Left renal pelvis (tissue), 4 donors: ENCODE measurements around the gene TAT. TPM values are rescaled to one million over a fixed set of nuclear protein-coding genes. Genes with fewer than 3 reads are reported as not detected.
"Not testable (repeated sequence)": the region's sequence is repeated elsewhere in the genome, so short reads cannot be mapped to it uniquely, and the experiment has no call there.

Source experiments
- DNase-seq, 4 donors: peaks; one replicate each; pipeline ENCODE4 v3.0.0-alpha.2; 2013; ENCODE audit warnings: low read depth in 4 of 4, low spot score in 3 of 4
- polyA plus RNA-seq, 4 donors: library from polyadenylated mRNA; unstranded; fragments of 120-200 nt; gene quantifications; one replicate each; pipeline ENCODE4 v1.2.1, GENCODE V29; 2013; ENCODE audit not compliant: insufficient read length in 4 of 4

Gene TAT
- polyA plus RNA-seq: under 1 TPM; 0.05 to 0.19 (median 0.08) TPM

DNA sequence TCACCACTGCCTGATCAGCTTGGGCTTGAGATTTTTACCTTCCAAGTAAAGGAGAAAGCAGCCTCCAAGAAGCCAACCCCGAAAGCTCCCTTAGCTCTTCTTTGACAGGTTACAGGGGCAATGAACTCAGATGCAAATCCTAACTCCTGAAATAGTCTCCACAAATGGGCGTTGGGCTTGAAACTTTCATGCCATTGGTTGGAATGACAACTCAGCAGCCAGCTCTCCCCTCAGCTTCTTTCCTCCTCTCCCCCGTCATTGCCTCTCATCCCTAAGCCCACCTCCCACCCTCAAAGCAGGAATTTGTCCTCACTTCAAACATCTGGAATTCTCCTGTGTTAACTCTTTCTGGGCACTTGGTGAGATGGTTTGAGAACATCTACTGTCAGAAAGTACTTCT lies at the start of gene TAT:
TAT (minus strand) TSS at position 122 of the 400 bp plus-strand sequence. CDS start 677 bp downstream, outside the sequence.
- DNase-seq: no peak

DNA sequence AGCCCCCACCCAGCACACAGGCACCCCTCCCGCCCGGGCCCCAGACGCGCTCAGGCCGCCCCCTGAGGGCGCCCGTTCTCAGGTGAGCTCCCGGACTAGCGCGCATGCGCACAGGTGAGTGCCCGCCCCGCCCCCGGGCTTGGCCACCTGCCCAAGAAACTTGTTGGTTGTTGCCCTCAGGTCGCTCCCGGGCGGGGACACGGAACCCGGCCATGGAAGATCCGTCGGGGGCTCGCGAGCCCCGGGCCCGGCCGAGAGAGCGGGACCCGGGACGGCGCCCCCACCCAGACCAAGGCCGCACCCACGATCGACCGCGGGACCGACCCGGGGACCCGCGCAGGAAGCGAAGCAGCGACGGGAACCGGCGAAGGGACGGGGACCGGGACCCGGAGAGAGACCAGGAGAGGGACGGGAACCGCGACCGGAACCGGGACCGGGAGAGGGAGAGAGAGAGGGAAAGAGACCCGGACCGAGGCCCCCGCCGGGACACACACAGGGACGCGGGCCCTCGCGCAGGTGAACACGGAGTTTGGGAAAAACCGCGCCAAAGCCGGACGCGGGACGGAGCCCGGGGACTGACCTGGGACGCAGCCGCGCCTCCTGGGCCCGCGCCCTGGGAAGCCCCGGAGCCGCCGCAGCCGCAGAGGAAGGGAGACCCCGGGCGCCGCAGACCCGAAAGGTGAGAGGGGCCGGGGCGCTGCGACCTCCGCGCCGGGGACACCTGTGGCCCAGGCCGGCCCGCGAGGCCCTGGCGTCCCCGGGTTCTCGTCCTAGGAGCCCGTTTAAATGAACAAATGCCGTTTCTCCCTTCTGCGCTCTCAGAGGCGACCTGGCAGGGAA lies 49.3 kb upstream of the TAT start, which contains the start of gene MARVELD3:
MARVELD3 (plus strand) TSS at position 167 of the 840 bp plus-strand sequence; CDS start at position 213, 46 bp downstream.
- DNase-seq: no peak

- DNase-seq: no peak
Observed at GRCh38 chr16:71625113-71625850, 48.4 kb upstream of the TAT start.

DNA sequence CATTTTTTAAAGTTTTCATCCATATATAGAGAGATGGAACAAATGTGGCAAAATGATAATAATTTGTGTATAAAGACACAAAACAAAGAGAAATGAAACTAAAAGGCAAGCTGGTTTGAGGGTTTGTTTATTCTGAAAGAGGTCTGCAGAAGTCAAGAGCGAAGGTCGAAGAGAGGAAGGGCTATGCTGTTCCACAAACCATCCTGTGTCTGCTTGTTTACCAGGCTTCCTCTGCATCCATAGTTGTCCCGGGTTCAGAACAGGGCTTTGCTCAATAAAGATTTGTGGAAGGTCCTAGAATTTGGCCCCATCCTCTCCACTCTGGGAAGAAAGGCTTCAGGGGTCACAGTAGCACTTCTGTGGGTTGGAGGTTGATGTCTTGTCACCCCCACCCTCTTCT lies 46.7 kb upstream of the TAT start:
- no peak for DNase-seq

DNA sequence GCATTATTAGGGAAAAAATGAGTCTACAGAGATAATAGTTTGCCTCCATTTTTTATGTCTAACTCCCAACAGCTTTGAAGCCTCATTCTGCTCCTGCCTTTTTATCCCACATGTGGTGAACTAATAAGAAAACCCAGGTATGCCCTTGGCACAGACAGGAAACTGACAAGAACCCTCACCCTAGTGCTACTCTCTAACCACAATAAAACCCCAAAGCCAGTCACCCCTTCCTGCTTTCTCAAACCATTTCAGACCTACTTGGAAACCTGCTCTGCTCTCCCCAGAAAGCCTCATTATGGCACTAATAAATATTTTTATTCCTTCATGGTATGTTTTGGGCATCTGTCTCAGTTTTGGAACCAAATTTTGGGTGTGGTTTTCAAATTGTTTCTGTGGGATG lies 45.2 kb upstream of the TAT start:
- no peak for DNase-seq

GRCh38 chr16:71618429-71618828 lies 41.5 kb upstream of the TAT start:
- DNase-seq: no peak

GRCh38 chr16:71614956-71615355 lies 38.1 kb upstream of the TAT start:
- not testable (repeated sequence) for DNase-seq

DNA sequence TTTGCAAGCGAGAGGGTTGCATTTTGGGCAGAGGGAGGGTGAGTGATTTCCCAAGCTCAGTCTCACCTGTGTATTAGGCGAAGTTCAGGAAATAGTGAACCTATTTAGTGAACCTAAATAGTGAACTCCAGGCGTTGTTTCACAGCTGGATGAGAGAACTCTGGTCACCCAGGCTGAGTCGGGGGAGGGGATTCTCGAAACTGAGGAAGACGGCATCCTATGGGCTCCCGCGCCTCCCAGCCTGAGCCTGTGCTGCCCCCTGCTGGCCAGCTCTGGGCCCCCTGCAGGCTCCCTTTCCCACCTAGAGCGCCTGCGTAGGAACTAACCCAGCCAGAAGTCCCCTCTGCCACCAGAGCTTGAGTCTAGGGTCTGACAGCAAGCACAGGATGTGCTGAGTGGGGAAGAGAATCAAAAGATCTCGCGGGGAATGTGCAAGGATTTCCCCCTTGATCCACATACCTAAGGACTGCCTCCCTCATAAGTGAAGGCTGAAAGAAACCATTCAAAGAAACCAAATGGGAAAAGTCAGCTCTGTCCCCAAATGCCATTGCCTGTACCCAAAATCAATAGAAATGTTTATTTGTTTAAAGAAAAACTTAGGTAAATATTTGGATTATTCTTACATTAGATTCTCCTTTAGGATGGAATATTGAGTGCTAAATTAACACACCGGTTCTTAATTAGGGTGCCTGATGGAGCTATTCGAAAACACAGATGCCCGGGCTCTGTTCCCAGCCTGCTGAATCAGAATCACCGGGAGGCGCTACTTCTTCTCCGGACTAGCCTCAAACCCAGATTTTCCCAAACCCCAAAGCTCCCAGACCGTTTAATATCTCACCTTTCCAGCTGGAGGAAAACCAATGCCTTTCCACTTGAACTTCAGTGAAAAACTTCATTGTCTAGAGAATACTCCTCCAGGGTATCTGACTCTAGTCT lies 34.3 kb upstream of the TAT start:
- peak in 2 of 4 donors; percentile 21 to 51 for DNase-seq

GRCh38 chr16:71610447-71610846 lies 33.6 kb upstream of the TAT start:
- no peak for DNase-seq

DNA sequence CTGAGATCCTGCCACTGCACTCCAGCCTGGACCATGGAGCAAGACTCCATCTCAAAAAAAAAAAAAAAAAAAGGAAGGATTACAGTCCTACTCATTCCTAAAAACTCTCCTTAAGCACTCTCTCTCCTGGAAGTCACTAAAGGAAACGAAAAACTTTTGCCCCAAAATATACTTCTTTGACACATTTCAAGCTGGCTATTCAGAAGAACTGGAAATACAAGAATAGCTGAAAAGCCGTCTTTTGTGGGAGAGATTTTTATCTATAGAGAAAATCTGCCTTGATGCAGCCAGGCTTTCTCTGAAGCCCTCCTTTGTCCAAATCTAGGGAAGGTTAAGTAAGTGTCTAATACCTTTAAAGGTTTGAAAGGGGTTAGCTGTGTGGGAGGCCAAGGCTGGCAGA lies 32.2 kb upstream of the TAT start:
- DNase-seq: no peak

- DNase-seq: no peak
Observed at GRCh38 chr16:71600822-71601221, 23.9 kb upstream of the TAT start.

DNA sequence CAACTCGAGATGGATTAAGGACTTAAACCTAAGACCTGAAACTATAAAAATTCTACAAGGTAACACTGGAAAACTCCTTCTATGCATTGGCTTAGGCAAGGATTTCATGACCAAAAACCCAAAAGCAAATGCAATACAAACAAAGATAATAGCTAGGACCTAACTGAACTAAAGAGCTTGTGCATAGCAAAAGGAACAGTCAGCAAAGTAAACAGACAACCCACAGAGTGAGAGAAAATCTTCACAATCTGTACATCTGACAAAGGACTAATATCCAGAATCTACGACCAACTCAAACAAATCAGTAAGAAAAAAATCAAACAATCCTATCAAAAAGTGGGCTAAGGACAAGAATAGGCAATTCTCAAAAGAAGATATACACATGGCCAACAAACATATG lies 21.5 kb upstream of the TAT start:
- DNase-seq: not testable (repeated sequence)

GRCh38 chr16:71595340-71595826 lies 18.5 kb upstream of the TAT start:
- not testable (repeated sequence) for DNase-seq

DNA sequence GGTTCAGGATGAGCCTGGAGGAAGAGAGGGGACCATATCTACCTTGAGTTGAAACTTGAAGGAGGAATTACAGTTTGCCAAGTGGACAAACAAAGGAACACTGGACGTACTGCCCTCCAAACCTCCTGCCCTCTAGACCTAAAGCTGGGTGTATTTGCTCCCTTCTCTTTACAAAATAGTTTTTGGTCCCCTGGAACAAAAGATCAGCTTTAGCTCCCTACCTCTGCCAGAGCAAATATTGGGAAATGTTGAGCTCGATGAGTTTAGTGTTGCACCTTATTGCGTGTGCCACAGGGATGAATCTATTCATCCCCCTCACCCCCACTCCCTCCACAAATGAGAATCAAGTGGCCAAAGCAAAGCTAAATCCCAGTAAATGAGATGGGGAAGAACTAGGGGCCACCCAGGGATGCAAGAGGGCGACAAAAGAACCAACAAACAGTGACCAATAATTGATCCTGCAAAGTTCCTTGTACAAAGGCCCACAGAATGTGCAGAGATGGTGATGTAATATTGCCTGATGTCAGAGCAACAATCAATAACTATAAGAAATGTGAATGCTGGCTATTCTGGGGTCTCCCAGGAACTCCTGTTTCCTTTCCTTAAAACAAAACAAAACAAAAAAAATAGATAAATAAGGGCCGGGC lies 17.2 kb upstream of the TAT start:
- DNase-seq: no peak

GRCh38 chr16:71593048-71593999 lies 16.4 kb upstream of the TAT start:
- DNase-seq: no peak

GRCh38 chr16:71591917-71592316 lies 15.0 kb upstream of the TAT start:
- no peak for DNase-seq

- no peak for DNase-seq
Observed at GRCh38 chr16:71590584-71590983, 13.7 kb upstream of the TAT start.

DNA sequence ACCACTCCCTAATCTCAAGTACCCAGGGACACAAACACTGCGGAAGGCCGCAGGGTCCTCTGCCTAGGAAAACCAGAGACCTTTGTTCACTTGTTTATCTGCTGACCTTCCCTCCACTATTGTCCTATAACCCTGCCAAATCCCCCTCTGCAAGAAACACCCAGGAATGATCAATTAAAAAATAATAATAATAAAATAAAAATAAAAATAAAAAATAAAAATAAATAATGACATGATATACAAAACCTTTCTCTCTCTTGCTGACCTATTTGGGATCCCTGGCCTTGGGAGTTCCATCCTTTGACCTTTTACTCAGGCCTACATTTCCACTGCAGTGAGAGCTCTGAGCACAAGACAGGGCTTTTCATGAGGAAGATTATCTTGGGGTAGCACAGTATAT lies 13.2 kb upstream of the TAT start:
- DNase-seq: not testable (repeated sequence)

DNA sequence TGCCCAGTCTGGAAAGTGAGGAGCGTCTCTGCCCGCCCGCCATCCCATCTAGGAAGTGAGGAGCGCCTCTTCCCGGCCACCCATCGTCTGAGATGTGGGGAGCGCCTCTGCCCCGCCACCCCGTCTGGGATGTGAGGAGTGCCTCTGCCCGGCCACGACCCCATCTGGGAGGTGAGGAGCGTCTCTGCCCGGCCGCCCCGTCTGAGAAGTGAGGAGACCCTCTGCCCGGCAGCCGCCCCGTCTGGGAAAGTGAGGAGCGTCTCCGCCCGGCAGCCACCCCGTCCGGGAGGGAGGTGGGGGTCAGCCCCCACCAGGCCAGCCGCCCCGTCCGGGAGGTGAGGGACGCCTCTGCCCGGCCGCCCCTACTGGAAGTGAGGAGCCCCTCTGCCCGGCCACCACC lies 12.4 kb upstream of the TAT start:
- DNase-seq: not testable (repeated sequence)
